ENCODE results near the gene TNPO2.

GRCh38 chr19:12652219-12652618, 71.5 kb downstream of the TNPO2 start:
- no peak for TF ChIP-seq EZH2 (IDR thresholded peaks at IDR 0.05; ENCODE audit: insufficient read depth, poor library complexity, severe bottlenecking)
- no peak for TF ChIP-seq EZH2phosphoT487 (IDR thresholded peaks at IDR 0.05; ENCODE audit: insufficient read depth, low read depth)

All from GM23248 (cell line).